Nephron progenitor cell (in vitro differentiated cells): ENCODE data around the gene GPATCH4.

Source experiments
- DNase-seq: peaks from one replicate; pipeline ENCODE4 v3.0.0; 2021
- H3K27ac Mint-ChIP-seq: 2 replicates; pipeline ENCODE4 v1.8.0; 2021; ENCODE audit warnings: mild to moderate bottlenecking, moderate library complexity, mixed read lengths
- H3K27me3 Mint-ChIP-seq: 2 replicates; pipeline ENCODE4 v1.8.0; 2021; ENCODE audit warnings: mild to moderate bottlenecking, low read depth, mixed read lengths; ENCODE audit not compliant: poor library complexity
- H3K36me3 Mint-ChIP-seq: 2 replicates; pipeline ENCODE4 v1.8.0; 2021; ENCODE audit warnings: low read depth, mixed read lengths
- H3K4me1 Mint-ChIP-seq: 2 replicates; pipeline ENCODE4 v1.8.0; 2021; ENCODE audit warnings: mixed read lengths
- H3K4me3 Mint-ChIP-seq: 2 replicates; pipeline ENCODE4 v1.8.0; 2021; ENCODE audit warnings: mild to moderate bottlenecking, moderate library complexity, mixed read lengths
- H3K9me3 Mint-ChIP-seq: 2 replicates; pipeline ENCODE4 v1.8.0; 2021; ENCODE audit warnings: mild to moderate bottlenecking, moderate library complexity, mixed read lengths
- CTCF ChIP-seq: fragments of 200-600 bp; sonication (generic); IDR thresholded peaks from 2 replicates; pipeline ENCODE4 v1.5.0; 2021; ENCODE audit warnings: antibody characterized with exemption

GPATCH4 gene

GRCh38 chr1:156645056-156645455 is 43.8 kb upstream of the GPATCH4 start:
- TF ChIP-seq CTCF = no peak
- Mint-ChIP-seq H3K4me3 (no peak overlapping the region), H3K4me1 (peaks cover 21% of the 10 kb centered on the region), H3K27me3 (peaks cover 95% of the 10 kb centered on the region), H3K27ac (no peak overlapping the region), H3K9me3 (no peaks in the 10 kb centered on the region), H3K36me3 (no peaks in the 10 kb centered on the region)
- no peak for DNase-seq

DNA sequence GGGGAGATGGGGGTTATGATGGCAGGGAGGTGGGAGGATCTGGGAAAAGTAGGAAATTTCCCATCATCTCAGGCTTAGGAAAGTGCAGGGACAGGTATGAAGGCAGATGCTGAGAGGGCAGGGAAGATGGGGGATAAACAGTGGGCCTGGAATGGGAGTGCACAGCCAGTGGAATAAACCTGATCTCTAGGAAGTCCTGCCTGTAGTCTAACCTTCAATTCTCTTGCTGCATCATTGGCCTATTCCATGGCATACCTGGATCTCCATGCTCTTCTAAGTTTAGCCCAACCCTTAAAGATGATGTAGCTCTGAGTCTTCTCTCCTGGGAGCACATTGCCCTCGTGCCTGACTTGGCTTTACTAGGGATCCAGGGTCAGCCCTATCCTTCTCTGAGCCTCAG is 43.4 kb upstream of the GPATCH4 start:
- no peaks in the 10 kb centered on the region for H3K36me3 Mint-ChIP-seq
- no peaks in the 10 kb centered on the region for H3K9me3 Mint-ChIP-seq
- peaks cover 25% of the 10 kb centered on the region for H3K4me1 Mint-ChIP-seq
- no peak for TF ChIP-seq CTCF
- no peak for DNase-seq
- peaks cover 95% of the 10 kb centered on the region for H3K27me3 Mint-ChIP-seq
- H3K4me3 Mint-ChIP-seq = no peak overlapping the region
- no peak overlapping the region for H3K27ac Mint-ChIP-seq

- Mint-ChIP-seq H3K9me3 (no peaks in the 10 kb centered on the region), H3K4me1 (peaks cover 30% of the 10 kb centered on the region), H3K36me3 (no peaks in the 10 kb centered on the region), H3K4me3 (no peak overlapping the region), H3K27ac (no peak overlapping the region), H3K27me3 (peaks cover 95% of the 10 kb centered on the region)
- TF ChIP-seq CTCF = no peak
- DNase-seq = no peak
Observed at GRCh38 chr1:156644146-156644545, 42.9 kb upstream of the GPATCH4 start.

GRCh38 chr1:156643778-156644092 is 42.5 kb upstream of the GPATCH4 start:
- no peaks in the 10 kb centered on the region for H3K36me3 Mint-ChIP-seq
- DNase-seq = no peak

GRCh38 chr1:156643049-156643777 is 41.9 kb upstream of the GPATCH4 start:
- H3K27ac Mint-ChIP-seq = no peak overlapping the region
- no peaks in the 10 kb centered on the region for H3K9me3 Mint-ChIP-seq
- peaks cover 95% of the 10 kb centered on the region for H3K27me3 Mint-ChIP-seq
- DNase-seq = no peak
- TF ChIP-seq CTCF = no peak
- no peaks in the 10 kb centered on the region for H3K36me3 Mint-ChIP-seq
- H3K4me3 Mint-ChIP-seq = peak overlapping the region; percentile 81
- peaks cover 40% of the 10 kb centered on the region for H3K4me1 Mint-ChIP-seq

More at GRCh38 chr1:156643778-156644092, 42.5 kb upstream of the GPATCH4 start:
- H3K27ac Mint-ChIP-seq = no peak overlapping the region
- peaks cover 34% of the 10 kb centered on the region for H3K4me1 Mint-ChIP-seq
- no peak for TF ChIP-seq CTCF
- H3K9me3 Mint-ChIP-seq = no peaks in the 10 kb centered on the region
- H3K4me3 Mint-ChIP-seq = no peak overlapping the region
- peaks cover 95% of the 10 kb centered on the region for H3K27me3 Mint-ChIP-seq
